ENCODE data around the gene FAM89A.

- TF ChIP-seq, protein P1, sequence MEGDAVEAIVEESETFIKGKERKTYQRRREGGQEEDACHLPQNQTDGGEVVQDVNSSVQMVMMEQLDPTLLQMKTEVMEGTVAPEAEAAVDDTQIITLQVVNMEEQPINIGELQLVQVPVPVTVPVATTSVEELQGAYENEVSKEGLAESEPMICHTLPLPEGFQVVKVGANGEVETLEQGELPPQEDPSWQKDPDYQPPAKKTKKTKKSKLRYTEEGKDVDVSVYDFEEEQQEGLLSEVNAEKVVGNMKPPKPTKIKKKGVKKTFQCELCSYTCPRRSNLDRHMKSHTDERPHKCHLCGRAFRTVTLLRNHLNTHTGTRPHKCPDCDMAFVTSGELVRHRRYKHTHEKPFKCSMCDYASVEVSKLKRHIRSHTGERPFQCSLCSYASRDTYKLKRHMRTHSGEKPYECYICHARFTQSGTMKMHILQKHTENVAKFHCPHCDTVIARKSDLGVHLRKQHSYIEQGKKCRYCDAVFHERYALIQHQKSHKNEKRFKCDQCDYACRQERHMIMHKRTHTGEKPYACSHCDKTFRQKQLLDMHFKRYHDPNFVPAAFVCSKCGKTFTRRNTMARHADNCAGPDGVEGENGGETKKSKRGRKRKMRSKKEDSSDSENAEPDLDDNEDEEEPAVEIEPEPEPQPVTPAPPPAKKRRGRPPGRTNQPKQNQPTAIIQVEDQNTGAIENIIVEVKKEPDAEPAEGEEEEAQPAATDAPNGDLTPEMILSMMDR (conservative IDR thresholded peaks at IDR 0.05), result no peak
- no peak for TF ChIP-seq EZH2 (IDR thresholded peaks at IDR 0.05; ENCODE audit: low read depth)
Measured at GRCh38 chr1:231075497-231075896, 35.4 kb upstream of the FAM89A start.
